Endothelial cell of umbilical vein (primary cell): ENCODE data around the gene GHRHR.

Experiments used
- EZH2 ChIP-seq: IDR thresholded peaks from 2 replicates; pipeline ENCODE4 v1.6.1; 2012; ENCODE audit warnings: borderline replicate concordance, low read depth, mild to moderate bottlenecking, moderate library complexity, low read length, inconsistent platforms; ENCODE audit not compliant: severe bottlenecking
- TF ChIP-seq, protein P1 (sequence below), 2 donors: IDR thresholded peaks; 1 replicate in 1 of 2; 2 replicates in 1 of 2; pipeline ENCODE4 v1.5.1; 2011; ENCODE audit warnings: low read length in 2 of 2, mild to moderate bottlenecking in 2 of 2, moderate library complexity in 2 of 2, control low read depth in 1 of 2, inconsistent platforms in 1 of 2, low read depth in 1 of 2; ENCODE audit not compliant: insufficient read depth in 1 of 2; ENCODE audit errors: extremely low read depth in 1 of 2

DNA sequence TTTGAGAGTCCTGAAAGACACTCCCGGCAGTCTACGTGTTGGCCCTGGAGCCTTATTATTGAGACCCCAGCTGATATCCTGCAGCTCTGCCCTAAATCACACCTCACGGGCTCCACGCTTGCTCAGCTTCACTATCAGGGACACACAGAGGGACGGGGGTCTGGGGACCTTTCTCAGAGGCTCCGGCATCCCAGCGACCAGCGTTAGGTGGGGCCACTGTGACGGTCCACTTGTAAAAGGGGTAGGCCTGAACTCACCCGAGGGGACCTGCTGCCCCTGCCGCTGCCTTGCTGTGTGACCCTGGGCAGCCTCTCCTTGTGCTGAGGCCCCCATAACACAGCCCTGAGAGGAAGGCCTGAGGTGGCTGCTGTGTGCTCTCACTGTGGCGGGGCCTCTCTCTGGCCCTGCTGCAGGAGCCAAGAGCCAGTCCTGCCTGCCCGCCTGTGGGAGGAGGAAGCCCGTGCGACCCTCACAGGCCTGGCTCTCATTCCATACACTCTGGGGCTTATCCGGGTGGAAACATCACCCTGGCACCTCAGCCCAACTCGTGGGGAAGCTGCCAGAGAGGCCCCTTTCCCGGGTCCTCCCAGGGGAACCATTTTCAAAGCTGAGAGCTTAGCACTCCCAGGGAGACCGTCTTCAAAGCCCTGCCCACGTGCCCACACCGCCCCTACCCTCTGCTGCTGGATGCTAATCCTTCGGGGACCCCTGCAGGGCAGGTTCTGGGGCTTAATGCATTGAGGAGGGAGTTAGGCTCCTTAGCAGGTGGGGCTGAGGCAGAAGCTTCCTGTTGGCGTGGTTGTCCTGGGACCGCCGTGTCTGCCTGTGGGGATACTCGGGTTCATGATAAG is 30.4 kb upstream of the GHRHR start:
- TF ChIP-seq, protein P1, sequence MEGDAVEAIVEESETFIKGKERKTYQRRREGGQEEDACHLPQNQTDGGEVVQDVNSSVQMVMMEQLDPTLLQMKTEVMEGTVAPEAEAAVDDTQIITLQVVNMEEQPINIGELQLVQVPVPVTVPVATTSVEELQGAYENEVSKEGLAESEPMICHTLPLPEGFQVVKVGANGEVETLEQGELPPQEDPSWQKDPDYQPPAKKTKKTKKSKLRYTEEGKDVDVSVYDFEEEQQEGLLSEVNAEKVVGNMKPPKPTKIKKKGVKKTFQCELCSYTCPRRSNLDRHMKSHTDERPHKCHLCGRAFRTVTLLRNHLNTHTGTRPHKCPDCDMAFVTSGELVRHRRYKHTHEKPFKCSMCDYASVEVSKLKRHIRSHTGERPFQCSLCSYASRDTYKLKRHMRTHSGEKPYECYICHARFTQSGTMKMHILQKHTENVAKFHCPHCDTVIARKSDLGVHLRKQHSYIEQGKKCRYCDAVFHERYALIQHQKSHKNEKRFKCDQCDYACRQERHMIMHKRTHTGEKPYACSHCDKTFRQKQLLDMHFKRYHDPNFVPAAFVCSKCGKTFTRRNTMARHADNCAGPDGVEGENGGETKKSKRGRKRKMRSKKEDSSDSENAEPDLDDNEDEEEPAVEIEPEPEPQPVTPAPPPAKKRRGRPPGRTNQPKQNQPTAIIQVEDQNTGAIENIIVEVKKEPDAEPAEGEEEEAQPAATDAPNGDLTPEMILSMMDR (IDR thresholded peaks at IDR 0.05; ENCODE audit: extremely low read depth in 1 of 2, insufficient read depth in 1 of 2, low read depth in 1 of 2, low read length in 2 of 2), result no peak
- TF ChIP-seq EZH2, result no peak
